Esophagus muscularis mucosa (tissue), 3 donors: ENCODE results near the gene SKIC8.

Experiments used
- CTCF ChIP-seq, 3 experiments: fragments of 200-600 bp in 2 of 3; fragments of 450-650 bp in 1 of 3; sonication (generic) in 2 of 3; IDR thresholded peaks; one replicate each; pipeline ENCODE4 v1.5.1; 2017 to 2019; ENCODE audit warnings: antibody characterized with exemption in 3 of 3, mild to moderate bottlenecking in 2 of 3, moderate library complexity in 1 of 3
- POLR2AphosphoS5 ChIP-seq, 2 donors: sonication (generic); formaldehyde crosslinking; IDR thresholded peaks; one replicate each; pipeline ENCODE4 v1.6.1; 2017; ENCODE audit warnings: antibody characterized with exemption in 2 of 2

GRCh38 chr15:78324144-78324543 lies 24.7 kb upstream of the SKIC8 start:
- no peak for TF ChIP-seq POLR2AphosphoS5 (IDR thresholded peaks at IDR 0.05)
- TF ChIP-seq CTCF (IDR thresholded peaks at IDR 0.05), result no peak
